H9 (cell line): Measurements from ENCODE around the gene TBC1D30. TPM values are rescaled to one million over a fixed set of nuclear protein-coding genes. Genes with fewer than 3 reads are reported as not detected.

ENCODE experiments used
- DNase-seq: peaks from one replicate; pipeline ENCODE4 v3.0.0-alpha.2; 2017
- H2AFZ ChIP-seq: one replicate; pipeline ENCODE4 v1.6.1; 2013; ENCODE audit warnings: mild to moderate bottlenecking, low read length, control low read depth, moderate library complexity
- H2AK5ac ChIP-seq: 2 replicates; pipeline ENCODE4 v1.6.1; 2013; ENCODE audit warnings: low read length, control low read depth, mixed read lengths; ENCODE audit not compliant: insufficient read length
- H2BK120ac ChIP-seq: one replicate; pipeline ENCODE4 v1.6.1; 2013; ENCODE audit warnings: low read depth, mild to moderate bottlenecking, low read length, control low read depth, inconsistent platforms; ENCODE audit not compliant: poor library complexity, severe bottlenecking
- H2BK12ac ChIP-seq: 2 replicates; pipeline ENCODE4 v1.6.1; 2013; ENCODE audit warnings: low read length, control low read depth, mixed read lengths, low read depth; ENCODE audit not compliant: insufficient read length
- H2BK15ac ChIP-seq: 2 replicates; pipeline ENCODE4 v1.6.1; 2013; ENCODE audit warnings: low read depth, low read length, control low read depth
- H2BK20ac ChIP-seq: one replicate; pipeline ENCODE4 v1.6.1; 2013; ENCODE audit warnings: low read depth, mild to moderate bottlenecking, low read length, control low read depth, inconsistent platforms; ENCODE audit not compliant: poor library complexity, severe bottlenecking
- H2BK5ac ChIP-seq: 2 replicates; pipeline ENCODE4 v1.6.1; 2013; ENCODE audit warnings: low read length, control low read depth, mixed read lengths; ENCODE audit not compliant: insufficient read length
- H3K14ac ChIP-seq: 2 replicates; pipeline ENCODE4 v1.6.1; 2013; ENCODE audit warnings: low read length, control low read depth; ENCODE audit not compliant: insufficient read depth
- H3K18ac ChIP-seq: 2 replicates; pipeline ENCODE4 v1.6.1; 2013; ENCODE audit warnings: low read depth, mild to moderate bottlenecking, mixed read lengths, low read length, control low read depth; ENCODE audit not compliant: insufficient read length
- H3K23ac ChIP-seq: 2 replicates; pipeline ENCODE4 v1.6.1; 2013; ENCODE audit warnings: low read length, control low read depth, mixed read lengths, low read depth; ENCODE audit not compliant: insufficient read length
- H3K23me2 ChIP-seq: 2 replicates; pipeline ENCODE4 v1.6.1; 2013; ENCODE audit warnings: low read depth, mild to moderate bottlenecking, mixed read lengths, low read length, control low read depth; ENCODE audit not compliant: insufficient read length, poor library complexity, severe bottlenecking
- H3K27ac ChIP-seq: 2 replicates; pipeline ENCODE4 v1.5.1; 2013; ENCODE audit warnings: low read length, control low read depth, mixed read lengths, low read depth; ENCODE audit not compliant: insufficient read length
- H3K27me3 ChIP-seq: 2 replicates; pipeline ENCODE4 v1.6.1; 2013; ENCODE audit warnings: low read length, control low read depth, inconsistent platforms; ENCODE audit not compliant: insufficient read depth
- H3K4ac ChIP-seq: 2 replicates; pipeline ENCODE4 v1.6.1; 2013; ENCODE audit warnings: low read depth, mild to moderate bottlenecking, control low read depth, inconsistent platforms, low read length, moderate library complexity
- H3K4me1 ChIP-seq: 2 replicates; pipeline ENCODE4 v1.6.1; 2013; ENCODE audit warnings: low read length, control low read depth, inconsistent platforms; ENCODE audit not compliant: insufficient read depth
- H3K4me2 ChIP-seq: 2 replicates; pipeline ENCODE4 v1.6.1; 2013; ENCODE audit warnings: low read length, control low read depth, mixed read lengths; ENCODE audit not compliant: insufficient read length, insufficient read depth
- H3K56ac ChIP-seq: 2 replicates; pipeline ENCODE4 v1.6.1; 2013; ENCODE audit warnings: low read depth, mild to moderate bottlenecking, mixed read lengths, low read length, control low read depth; ENCODE audit not compliant: insufficient read length
- H3K79me1 ChIP-seq: 2 replicates; pipeline ENCODE4 v1.6.1; 2013; ENCODE audit warnings: low read depth, mild to moderate bottlenecking, moderate library complexity, low read length, control low read depth, inconsistent platforms; ENCODE audit not compliant: insufficient read depth, poor library complexity, severe bottlenecking
- H3K79me2 ChIP-seq: 2 replicates; pipeline ENCODE4 v1.6.1; 2013; ENCODE audit warnings: low read length, control low read depth, inconsistent platforms; ENCODE audit not compliant: insufficient read depth
- H3K9ac ChIP-seq: 2 replicates; pipeline ENCODE4 v1.6.1; 2013; ENCODE audit warnings: low read length, control low read depth, mixed read lengths; ENCODE audit not compliant: insufficient read length; ENCODE audit errors: extremely low read depth
- H3K9me3 ChIP-seq: one replicate; pipeline ENCODE4 v1.6.1; 2013; ENCODE audit warnings: low read depth, low read length, inconsistent platforms; ENCODE audit not compliant: control insufficient read depth
- H3T11ph ChIP-seq: one replicate; pipeline ENCODE4 v1.6.1; 2013; ENCODE audit warnings: mild to moderate bottlenecking, low read length, control low read depth, inconsistent platforms
- H4K20me1 ChIP-seq: one replicate; pipeline ENCODE4 v1.6.1; 2013; ENCODE audit not compliant: control insufficient read depth, insufficient read length, insufficient read depth
- H4K5ac ChIP-seq: 2 replicates; pipeline ENCODE4 v1.6.1; 2013; ENCODE audit warnings: low read depth, mild to moderate bottlenecking, mixed read lengths, low read length, control low read depth; ENCODE audit not compliant: insufficient read length
- H4K8ac ChIP-seq: replicated peaks from 2 replicates; pipeline ENCODE4 v1.6.1; 2013; ENCODE audit warnings: low read length, control low read depth, mixed read lengths, low read depth; ENCODE audit not compliant: insufficient read length
- H4K91ac ChIP-seq: 2 replicates; pipeline ENCODE4 v1.6.1; 2013; ENCODE audit warnings: low read depth, mild to moderate bottlenecking, moderate library complexity, mixed read lengths, low read length, control low read depth; ENCODE audit not compliant: insufficient read length
- H3K27ac Mint-ChIP-seq, 3 experiments: 2 replicates in 2 of 3; 3 replicates in 1 of 3; pipeline ENCODE4 v1.8.0; 2020 to 2021; ENCODE audit warnings: mixed read lengths in 3 of 3, mild to moderate bottlenecking in 1 of 3, moderate library complexity in 1 of 3
- H3K27me3 Mint-ChIP-seq: 2 replicates; pipeline ENCODE4 v1.8.0; 2021; ENCODE audit warnings: low read depth, mild to moderate bottlenecking, moderate library complexity, mixed read lengths
- H3K36me3 Mint-ChIP-seq, 3 experiments: 2 replicates in 2 of 3; 3 replicates in 1 of 3; pipeline ENCODE4 v1.8.0; 2020 to 2021; ENCODE audit warnings: low read depth in 3 of 3, mixed read lengths in 3 of 3; ENCODE audit not compliant: insufficient read depth in 1 of 3
- H3K4me1 Mint-ChIP-seq, 2 experiments: 2 replicates each; pipeline ENCODE4 v1.8.0; 2020; ENCODE audit warnings: mixed read lengths in 2 of 2
- H3K4me3 Mint-ChIP-seq, 2 experiments: 2 replicates in 1 of 2; 3 replicates in 1 of 2; pipeline ENCODE4 v1.8.0; 2020 to 2021; ENCODE audit warnings: mild to moderate bottlenecking in 2 of 2, mixed read lengths in 2 of 2, moderate library complexity in 1 of 2
- H3K9me3 Mint-ChIP-seq, 2 experiments: 2 replicates in 1 of 2; 3 replicates in 1 of 2; pipeline ENCODE4 v1.8.0; 2020; ENCODE audit warnings: mild to moderate bottlenecking in 2 of 2, mixed read lengths in 2 of 2, moderate library complexity in 1 of 2
- CTCF ChIP-seq: fragments of 200-600 bp; sonication (generic); conservative IDR thresholded peaks from 3 replicates; pipeline ENCODE4 v1.8.0; 2021; ENCODE audit warnings: antibody characterized with exemption, mild to moderate bottlenecking
- WGBS: extraction: QIAGEN DNeasy Blood & Tissue Kit; methylation state at CpG from one replicate; pipeline ENCODE4 v1.1.7; 2013; ENCODE audit warnings: missing lambda C conversion rate, low lambda C conversion rate, mixed read lengths; ENCODE audit not compliant: insufficient read length; ENCODE audit errors: extremely low coverage; 5-methylcytosine and 5-hydroxymethylcytosine counted together
- total RNA-seq: library from RNA; stranded (reverse); gene quantifications from 2 replicates; pipeline ENCODE4 v1.2.1, GENCODE V29; 2021

TBC1D30 gene
- total RNA-seq, 1 experiment from 2014 or later: 1.6 TPM

- peaks cover 3 to 4% of the 10 kb centered on the region in 2 experiments; a peak in 2 of 4 replicates for H3K4me1 Mint-ChIP-seq
- Histone ChIP-seq H2AFZ (no peak overlapping the region), H4K20me1 (no peaks in the 10 kb centered on the region), H2AK5ac (no peak overlapping the region), H2BK15ac (no peak overlapping the region), H2BK5ac (no peak overlapping the region), H3T11ph (no peak overlapping the region), H3K9ac (no peak overlapping the region), H2BK12ac (no peak overlapping the region), H2BK20ac (no peak overlapping the region), H3K4me2 (no peak overlapping the region), H3K23ac (no peak overlapping the region), H3K9me3 (no peaks in the 10 kb centered on the region), H3K27ac (no peak overlapping the region), H3K23me2 (no peaks in the 10 kb centered on the region), H3K79me2 (no peaks in the 10 kb centered on the region), H4K91ac (no peak overlapping the region), H3K14ac (no peak overlapping the region), H3K18ac (no peak overlapping the region), H3K56ac (no peak overlapping the region), H3K79me1 (no peaks in the 10 kb centered on the region), H3K4me1 (no peaks in the 10 kb centered on the region), H3K4ac (no peak overlapping the region), H3K27me3 (no peaks in the 10 kb centered on the region), H4K5ac (no peak overlapping the region), H2BK120ac (no peak overlapping the region), H4K8ac (no peak overlapping the region)
- no peak overlapping the region for H3K4me3 Mint-ChIP-seq
- peaks cover 2% of the 10 kb centered on the region; the same call in 1 of the 2 replicates for H3K27me3 Mint-ChIP-seq
- no peak overlapping the region; a peak in 1 of 7 replicates for H3K27ac Mint-ChIP-seq
- no peak for TF ChIP-seq CTCF
- H3K9me3 Mint-ChIP-seq: no peaks in the 10 kb centered on the region
- no peak for DNase-seq
- WGBS: no CpG with 5 or more reads among the region's 3 CpGs
- H3K36me3 Mint-ChIP-seq: no peaks in the 10 kb centered on the region
Observed at GRCh38 chr12:64915242-64915641, 90.8 kb downstream of the TBC1D30 start.
